Stimulated activated CD8-positive, alpha-beta memory T cell treated with anti-CD3 and anti-CD28 coated beads, Interleukin-7, amount 100 ng/mL, for 4 hours (primary cell): ENCODE data around the gene POLRMT.
A peak's percentile ranks its signal among the peaks of the same experiment; 100 is the strongest.
"Not testable (repeated sequence)": the region's sequence is repeated elsewhere in the genome, so short reads cannot be mapped to it uniquely, and the experiment has no call there.

Source experiments
- DNase-seq, 2 donors: peaks; one replicate each; pipeline ENCODE4 v3.0.0-alpha.2; 2020; ENCODE audit warnings: low read depth in 2 of 2

POLRMT gene

DNA sequence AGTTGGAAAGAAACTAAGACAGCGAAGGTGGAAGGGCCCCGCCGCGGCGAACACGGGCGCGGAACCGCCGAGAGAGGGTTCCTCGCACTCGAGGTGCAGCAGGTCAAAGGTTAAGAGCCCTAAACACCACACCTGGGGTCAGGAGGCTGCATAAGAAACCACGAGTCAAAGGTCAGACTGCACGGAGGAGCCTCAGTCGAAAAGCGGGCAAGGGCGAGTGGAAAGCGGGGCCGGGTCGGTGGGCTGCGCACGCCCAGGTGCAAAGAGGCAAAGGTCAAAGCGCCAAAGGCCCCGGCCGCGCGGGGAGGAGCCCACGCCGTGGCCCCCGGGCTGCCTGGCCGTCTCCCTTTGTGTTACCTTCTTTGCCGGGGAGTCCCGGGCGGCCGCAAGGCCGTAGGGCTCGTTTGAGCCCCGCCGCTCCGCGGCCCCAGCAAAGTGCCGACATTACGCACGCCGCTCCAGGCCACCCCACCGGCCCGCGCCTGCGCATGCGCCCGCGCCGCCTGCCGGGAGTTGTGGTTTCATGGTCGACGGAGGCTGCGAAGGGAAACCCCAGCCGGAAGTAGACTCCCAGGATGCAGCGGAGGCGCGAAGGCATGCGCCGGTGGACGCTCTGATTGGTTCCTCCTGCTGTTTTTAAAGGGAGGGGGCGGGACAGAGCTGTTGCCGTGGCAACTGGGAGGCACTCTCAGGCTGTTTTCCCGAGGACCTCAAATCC, at the start of gene POLRMT:
POLRMT (minus strand) TSS at position 470 of the 718 bp plus-strand sequence; CDS start at position 445, 25 bp downstream.
- peak; percentile 95 for DNase-seq

DNA sequence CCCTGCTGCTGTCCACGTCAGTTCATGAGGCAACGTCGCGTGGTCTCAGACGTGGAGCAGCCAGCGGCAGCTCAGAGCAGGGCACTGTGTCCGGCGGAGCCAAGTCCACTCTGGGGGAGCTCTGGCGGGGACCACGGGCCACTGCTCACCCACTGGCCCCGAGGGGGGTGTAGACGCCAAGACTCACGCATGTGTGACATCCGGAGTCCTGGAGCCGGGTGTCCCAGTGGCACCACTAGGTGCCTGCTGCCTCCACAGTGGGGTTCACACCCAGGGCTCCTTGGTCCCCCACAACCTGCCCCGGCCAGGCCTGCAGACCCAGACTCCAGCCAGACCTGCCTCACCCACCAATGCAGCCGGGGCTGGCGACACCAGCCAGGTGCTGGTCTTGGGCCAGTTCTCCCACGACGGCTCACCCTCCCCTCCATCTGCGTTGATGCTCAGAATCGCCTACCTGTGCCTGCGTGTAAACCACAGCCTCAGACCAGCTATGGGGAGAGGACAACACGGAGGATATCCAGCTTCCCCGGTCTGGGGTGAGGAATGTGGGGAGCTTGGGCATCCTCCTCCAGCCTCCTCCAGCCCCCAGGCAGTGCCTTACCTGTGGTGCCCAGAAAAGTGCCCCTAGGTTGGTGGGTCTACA, 49.5 kb upstream of the POLRMT start:
- no peak for DNase-seq

DNA sequence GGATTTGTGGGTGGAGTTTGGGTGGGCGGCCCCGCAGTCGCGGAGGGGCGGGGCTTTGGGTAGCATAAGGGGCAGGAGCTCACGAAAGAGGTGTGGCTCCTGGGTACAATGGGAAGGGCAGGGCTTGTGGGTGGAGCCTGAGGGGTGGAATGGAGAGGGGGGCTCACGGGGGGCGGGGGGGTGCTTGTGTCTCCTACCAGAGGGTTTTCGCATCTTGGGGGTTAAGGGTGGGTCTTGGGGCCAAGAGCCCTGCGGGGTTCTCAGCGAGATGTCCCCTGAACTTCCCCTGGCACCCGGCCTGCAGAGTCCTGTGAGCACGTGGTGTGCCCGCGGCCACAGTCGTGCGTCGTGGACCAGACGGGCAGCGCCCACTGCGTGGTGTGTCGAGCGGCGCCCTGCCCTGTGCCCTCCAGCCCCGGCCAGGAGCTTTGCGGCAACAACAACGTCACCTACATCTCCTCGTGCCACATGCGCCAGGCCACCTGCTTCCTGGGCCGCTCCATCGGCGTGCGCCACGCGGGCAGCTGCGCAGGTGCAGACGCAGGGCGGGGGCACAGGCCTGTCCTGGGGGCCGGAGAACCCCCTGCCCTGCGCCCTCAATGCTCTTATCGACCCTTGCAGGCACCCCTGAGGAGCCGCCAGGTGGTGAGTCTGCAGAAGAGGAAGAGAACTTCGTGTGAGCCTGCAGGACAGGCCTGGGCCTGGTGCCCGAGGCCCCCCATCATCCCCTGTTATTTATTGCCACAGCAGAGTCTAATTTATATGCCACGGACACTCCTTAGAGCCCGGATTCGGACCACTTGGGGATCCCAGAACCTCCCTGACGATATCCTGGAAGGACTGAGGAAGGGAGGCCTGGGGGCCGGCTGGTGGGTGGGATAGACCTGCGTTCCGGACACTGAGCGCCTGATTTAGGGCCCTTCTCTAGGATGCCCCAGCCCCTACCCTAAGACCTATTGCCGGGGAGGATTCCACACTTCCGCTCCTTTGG, 48.0 kb upstream of the POLRMT start:
- no peak for DNase-seq

DNA sequence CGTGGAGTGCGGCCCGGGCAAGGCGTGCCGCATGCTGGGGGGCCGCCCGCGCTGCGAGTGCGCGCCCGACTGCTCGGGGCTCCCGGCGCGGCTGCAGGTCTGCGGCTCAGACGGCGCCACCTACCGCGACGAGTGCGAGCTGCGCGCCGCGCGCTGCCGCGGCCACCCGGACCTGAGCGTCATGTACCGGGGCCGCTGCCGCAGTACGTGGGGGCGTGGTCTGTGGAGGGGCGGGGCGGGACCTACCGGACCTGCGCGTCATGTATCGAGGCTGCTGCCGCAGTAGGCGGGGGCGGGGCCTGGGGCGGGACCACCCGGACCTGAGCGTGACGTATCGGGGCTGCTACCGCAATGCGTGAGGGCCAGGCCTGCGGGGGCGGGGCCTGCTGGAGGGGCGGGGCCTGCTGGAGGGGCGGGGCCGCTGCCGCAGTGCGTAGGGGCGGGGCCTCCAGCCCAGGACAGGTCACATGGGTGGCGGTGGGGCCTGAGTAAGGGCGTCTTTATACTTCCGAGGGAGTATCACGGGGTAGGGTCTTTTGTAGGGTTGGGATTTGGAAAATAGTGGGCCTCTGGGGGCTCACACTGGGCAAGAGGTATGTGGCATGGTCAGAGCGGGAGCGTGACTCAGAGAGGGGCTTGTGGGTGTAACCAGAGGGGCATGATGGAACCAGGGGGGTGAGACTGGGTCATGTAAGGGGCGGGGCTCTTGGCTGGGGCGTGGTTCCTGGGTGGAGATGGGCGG, 47.1 kb upstream of the POLRMT start:
- DNase-seq = peak; percentile 99 to 100

DNA sequence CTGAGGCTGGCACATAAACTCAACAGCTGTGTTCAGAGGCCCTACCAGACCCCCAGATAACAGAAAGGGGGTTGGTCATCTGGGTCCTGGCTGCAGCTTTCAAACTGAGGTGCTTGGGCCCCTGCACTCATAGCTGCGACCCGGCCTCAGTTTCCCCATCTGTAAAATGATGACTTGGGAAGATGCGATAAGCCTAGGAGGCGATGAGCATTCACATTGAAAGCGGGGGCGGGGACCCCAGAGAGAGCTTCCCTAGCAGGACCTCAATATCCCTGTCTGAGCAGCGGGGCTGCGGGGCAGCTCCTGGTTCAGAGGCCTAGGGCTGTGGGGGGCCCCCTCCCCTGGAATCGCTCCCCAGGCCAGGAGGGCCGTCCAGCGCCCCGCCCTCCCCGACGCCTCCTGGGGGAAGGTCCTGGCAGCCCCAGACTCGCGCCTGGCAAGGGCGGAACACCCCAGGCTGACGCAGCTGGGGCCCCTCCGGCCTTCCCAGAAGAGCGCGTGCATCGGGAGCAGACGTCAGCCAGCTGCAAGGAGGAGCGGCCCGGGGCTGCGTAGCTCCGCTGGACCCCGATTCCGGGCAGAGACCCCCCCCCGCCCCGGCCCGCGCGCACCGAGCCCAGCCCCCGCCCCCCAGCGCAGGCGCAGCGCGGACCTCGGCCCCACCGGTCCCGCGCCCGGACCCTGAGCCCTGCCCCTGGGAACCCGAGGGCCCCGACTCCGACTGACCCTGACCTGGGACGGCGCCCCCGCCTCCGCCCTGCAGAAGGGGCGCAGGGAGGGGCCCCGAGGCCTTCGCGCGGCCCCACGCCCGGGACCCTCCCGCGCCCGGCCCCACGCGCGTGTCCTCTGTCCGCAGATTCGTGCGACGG, 46.3 kb upstream of the POLRMT start:
- peak in 1 of 2 donors; percentile 16 for DNase-seq

- no peak for DNase-seq
Measured at GRCh38 chr19:678791-679388, 45.6 kb upstream of the POLRMT start.

DNA sequence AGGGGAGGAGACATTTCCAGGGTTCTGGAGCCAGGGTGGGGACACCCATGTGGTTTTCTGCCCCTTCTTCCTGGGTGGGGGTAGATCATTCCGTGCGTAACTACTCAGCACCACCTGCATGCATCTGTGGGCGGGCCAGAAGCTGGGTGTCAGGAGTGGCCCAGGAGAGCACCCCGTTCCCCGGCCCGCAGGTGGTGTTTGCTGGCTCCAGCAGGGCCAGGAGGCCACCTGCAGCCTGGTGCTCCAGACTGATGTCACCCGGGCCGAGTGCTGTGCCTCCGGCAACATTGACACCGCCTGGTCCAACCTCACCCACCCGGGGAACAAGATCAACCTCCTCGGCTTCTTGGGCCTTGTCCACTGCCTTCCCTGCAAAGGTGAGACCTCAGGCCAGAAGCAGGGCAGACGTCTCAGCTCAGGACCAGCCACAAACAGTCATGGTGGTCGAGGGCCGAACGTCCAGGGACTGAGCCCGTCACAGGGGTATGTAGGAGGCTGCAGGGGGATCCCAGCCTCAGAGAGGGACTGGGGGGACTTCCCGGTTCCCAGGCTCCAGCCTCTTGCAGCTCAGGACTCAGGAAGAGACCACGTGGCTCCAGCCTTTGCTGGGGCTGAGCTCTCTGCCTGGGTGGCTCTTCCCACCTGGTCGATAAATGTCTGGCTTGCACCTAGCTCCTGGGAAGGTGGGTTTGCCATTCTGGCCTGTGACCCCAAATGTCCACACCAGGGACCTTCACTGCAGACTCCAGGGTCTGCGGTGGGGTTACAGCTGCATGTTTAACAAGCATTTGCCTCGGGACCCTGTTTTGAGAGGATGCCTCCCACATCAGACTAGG, 44.5 kb upstream of the POLRMT start:
- DNase-seq = no peak

DNA sequence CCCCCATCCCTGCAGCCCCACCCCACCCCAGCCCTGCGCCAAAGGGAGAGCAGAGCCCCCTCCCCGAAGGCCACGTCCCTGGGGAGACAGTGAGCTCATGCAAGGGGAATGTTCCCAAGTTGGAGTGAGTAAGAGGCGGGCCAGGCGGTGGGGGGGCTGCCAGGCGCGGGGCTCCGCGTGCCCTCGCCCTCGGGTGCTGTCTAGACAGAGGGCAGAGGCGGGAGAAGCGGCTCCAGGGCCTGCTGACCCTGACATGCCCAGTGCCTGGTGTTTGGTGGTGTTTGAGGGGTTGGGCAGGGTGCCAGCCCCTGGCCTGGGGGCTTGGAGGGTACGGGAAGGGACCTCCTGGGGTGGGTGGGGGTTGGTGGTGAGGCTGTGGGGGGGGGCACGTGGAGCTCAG, 43.9 kb upstream of the POLRMT start:
- no peak for DNase-seq

- DNase-seq = no peak
Measured at GRCh38 chr19:676339-677105, 43.2 kb upstream of the POLRMT start, which contains the start of gene FSTL3. TSS of gene FSTL3 (plus strand) at chr19:676392. CDS start at chr19:676424, 32 bp downstream.

DNA sequence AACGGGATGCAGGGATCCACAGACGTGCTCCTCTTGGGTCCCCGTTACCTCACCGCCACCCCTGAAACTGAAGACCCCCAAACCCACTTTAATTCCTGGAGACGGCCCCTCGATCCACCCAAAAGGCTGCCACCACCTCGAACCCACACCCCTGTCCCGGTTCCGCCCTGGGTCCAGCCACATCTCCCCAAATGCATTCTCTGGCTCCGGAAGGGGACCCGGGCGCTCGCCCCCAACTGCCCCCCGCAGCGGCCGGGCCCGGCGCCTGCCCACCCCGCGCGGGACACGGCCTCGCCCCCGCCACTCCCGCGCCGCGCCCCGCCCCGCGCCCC, 42.6 kb upstream of the POLRMT start:
- no peak for DNase-seq

DNA sequence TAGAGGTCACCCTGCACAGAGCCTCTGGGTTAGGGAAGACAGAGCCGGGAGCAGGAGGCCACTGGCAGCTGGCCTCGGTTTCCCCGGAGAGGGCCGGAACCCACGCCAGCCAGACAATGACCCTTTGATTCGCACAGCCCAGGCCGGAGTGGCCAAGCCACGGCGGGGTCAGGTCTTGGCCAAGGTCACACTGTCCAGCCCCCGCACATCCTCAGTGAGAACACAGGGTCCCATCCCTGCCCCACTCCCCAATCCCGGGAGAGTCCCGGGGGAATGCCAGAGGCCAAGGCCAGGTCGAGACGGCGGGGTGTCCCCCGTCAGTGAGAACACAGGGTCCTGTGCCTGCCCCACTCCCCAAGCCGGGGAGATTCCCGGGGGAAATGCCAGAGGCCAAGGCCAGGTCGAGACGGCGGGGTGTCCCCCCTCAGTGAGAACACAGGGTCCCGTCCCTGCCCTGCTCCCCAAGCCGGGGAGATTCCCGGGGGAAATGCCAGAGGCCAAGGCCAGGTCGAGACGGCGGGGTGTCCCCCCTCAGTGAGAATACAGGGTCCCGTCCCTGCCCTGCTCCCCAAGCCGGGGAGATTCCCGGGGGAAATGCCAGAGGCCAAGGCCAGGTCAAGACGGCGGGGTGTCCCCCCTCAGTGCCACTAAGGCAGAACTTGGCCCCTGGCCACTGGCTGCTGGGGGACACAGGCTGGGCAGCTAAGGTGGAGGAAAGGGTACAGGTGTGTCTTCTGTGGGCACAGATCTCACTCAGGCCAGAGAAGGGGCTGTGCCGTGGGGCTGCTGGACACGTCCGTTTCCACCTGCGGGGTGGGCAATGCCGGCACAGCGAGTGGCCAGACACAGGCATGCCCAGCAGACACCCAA, 41.2 kb upstream of the POLRMT start:
- DNase-seq = no peak

GRCh38 chr19:670609-671075, 37.3 kb upstream of the POLRMT start:
- no peak for DNase-seq

DNA sequence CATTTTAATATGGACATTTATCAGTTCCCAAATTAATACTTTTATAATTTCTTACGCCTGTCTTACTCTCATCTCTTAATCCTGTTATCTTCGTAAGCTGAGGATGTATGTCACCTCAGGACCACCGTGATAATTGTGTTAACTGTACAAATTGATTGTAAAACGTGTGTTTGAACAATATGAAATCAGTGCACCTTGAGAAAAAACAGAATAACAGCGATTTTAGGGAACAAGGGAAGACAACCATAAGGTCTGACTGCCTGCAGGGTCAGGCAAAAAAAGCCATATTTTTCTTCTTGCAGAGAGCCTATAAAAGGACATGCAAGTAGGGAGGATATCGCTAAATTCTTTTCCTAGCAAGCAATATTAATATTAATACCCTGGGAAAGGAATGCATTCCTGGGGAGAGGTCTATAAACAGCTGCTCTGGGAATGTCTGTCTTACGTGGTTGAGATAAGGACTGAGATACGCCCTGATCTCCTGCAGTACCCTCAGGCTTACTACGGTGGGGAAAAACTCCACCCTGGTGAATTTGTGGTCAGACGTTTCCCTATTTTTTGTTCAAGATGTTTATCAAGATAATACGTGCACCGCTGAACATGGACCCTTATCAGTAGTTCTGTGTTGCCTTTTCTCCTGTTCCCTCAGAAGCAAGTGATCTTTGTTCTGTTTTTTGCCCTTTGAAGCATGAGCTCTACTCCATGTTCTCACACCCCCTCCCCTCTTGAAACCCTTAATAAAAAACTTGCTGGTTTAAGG, 35.5 kb upstream of the POLRMT start:
- DNase-seq = not testable (repeated sequence)

DNA sequence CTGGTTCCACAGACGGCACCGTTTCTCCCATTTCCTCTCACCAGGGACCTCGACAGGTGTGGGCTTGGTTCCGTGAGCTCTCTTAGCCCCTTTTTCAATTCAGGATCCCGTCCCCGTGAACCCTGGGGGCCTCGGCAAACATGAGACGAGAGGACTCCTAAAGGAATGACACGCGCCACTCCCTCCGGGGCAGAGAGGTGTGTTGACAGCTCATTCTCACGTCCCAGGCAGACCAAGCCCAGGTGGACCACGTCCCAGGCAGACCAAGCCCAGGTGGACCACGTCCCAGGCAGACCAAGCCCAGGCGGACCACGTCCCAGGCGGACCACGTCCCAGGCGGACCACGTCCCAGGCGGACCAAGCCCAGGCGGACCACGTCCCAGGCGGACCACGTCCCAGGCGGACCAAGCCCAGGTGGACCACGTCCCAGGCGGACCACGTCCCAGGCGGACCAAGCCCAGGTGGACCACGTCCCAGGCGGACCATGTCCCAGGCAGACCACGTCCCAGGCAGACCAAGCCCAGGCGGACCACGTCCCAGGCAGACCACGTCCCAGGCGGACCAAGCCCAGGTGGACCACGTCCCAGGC, 33.7 kb upstream of the POLRMT start:
- not testable (repeated sequence) for DNase-seq

GRCh38 chr19:664913-665443, 31.6 kb upstream of the POLRMT start:
- peak; percentile 61 to 65 for DNase-seq

DNA sequence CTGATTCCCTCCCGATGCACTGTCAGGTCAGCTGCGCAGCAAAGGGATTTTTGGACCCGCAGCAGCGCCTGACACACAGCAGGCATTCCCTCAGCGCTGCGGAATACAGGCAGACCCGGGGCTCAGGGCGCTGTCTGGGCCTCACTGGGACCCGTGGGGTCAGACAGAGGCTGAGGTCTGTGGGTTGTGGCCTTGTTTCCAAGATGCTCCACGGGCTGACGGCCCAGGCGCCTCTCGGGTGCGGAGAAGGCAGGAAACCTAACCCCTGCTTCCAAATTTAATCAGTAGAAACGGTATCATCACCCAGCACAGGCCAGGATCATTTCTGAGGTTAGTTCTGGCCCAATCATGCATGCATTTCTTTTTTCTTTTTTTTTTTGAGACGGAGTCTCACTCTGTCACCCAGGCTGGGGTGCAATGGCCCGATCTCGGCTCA, 30.4 kb upstream of the POLRMT start:
- DNase-seq = no peak
